ENCODE measurements around the gene ZDHHC24.
"Not testable (repeated sequence)": the region's sequence is repeated elsewhere in the genome, so short reads cannot be mapped to it uniquely, and the experiment has no call there.

ZDHHC24 gene

GRCh38 chr11:66543263-66544107 is 2.4 kb downstream of the ZDHHC24 start:
- DNase-seq, result peak; percentile 82

- no peak for DNase-seq
Measured at GRCh38 chr11:66542362-66542761, 3.5 kb downstream of the ZDHHC24 start.

DNA sequence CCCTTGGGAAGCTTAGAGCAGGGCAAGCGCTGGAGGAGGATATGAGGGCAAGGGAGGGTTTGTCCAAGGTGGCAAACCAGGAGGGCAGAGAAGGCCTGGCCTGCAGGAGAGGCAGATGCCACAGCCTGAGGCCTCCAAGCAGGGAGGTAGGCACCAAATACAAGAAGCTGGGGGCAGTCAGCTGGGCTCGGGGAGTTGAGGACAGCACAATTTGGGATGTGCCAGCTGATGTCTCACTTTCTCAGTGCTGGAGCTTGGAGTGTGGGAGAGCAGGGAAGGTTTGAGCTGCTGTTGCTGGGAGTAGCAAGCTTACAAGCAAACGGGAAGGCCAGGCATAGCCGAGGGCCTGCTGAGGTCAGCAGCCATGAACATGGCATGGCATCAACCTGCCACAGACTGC is 4.0 kb downstream of the ZDHHC24 start:
- no peak for DNase-seq

GRCh38 chr11:66540598-66540997 is 5.2 kb downstream of the ZDHHC24 start:
- not testable (repeated sequence) for DNase-seq

DNA sequence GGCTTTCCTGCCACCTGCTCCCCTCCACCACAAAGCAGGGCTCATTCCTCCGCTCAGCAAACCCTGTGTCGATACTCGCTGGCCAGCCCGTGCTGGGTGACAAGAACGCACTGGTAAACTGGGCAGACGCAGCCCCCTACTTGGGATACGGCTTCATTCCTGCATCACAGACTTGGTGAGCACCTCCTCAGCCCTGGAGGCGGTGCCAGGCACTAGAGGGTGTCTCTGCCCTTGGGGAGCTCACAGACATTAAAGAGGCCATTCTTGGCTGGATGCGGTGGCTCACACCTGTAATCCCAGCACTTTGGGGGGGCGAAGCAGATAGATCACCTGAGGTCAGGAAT is 6.0 kb downstream of the ZDHHC24 start:
- DNase-seq, result no peak

DNA sequence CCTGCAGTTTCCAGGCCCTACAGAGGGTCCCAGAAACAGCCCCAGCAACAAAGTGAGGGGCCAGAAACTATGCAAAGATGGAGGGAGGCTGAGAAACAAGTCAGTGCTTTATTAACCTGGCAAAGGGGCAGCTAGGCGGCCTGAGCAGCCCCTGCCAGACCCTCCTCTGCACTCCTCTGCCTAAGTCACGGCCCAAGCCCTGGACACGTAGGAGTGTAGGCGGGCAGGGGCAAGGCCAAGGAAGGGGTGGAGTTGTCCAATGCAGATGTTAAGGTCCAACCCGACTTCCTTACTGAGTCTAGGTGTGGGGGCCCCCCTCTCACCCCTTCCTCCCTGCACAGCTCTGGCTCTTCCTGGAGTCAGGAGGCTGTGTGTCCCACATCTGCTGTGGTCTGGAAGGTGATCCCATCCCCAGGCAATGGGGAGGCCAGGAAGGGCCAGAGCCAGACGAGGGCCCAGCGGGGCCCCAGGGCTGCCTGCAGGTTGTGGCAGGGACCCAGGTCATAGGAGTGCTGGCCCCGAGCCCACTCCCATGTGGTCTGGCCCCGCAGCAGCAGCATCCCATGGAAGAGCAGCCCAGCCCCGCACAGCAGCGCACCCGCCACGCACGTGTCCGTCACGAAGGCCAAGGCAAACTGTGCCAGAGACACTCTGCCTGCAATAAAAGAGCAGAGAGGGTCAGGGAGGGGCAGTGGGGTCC is 6.5 kb downstream of the ZDHHC24 start:
- no peak for DNase-seq

- no peak for DNase-seq
Measured at GRCh38 chr11:66532784-66533183, 13.1 kb downstream of the ZDHHC24 start.

- no peak for DNase-seq
Measured at GRCh38 chr11:66531841-66532240, 14.0 kb downstream of the ZDHHC24 start.

GRCh38 chr11:66530927-66531709 is 14.7 kb downstream of the ZDHHC24 start:
- no peak for DNase-seq

GRCh38 chr11:66529655-66530054 is 16.2 kb downstream of the ZDHHC24 start:
- no peak for DNase-seq

- no peak for DNase-seq
Measured at GRCh38 chr11:66529069-66529468, 16.8 kb downstream of the ZDHHC24 start.

GRCh38 chr11:66524304-66525040 is 21.4 kb downstream of the ZDHHC24 start:
- DNase-seq, result no peak

- no peak for DNase-seq
Measured at GRCh38 chr11:66523611-66524010, 22.2 kb downstream of the ZDHHC24 start.

DNA sequence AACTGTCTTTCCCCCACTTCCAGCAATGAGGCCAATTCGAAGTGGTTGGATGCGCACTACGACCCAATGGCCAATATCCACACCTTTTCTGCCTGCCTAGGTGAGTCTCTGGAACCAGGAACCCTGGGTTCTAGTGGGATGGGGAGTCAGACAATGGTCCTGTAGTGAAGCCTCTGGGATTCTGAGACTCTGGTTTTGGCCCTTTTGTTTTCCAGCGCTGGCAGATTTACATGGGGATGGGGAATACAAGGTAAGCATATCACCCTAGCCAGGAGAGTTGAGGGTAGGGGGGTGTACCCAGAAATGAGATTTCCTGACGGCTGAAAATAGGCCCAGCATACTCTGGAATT is 34.9 kb downstream of the ZDHHC24 start:
- no peak for DNase-seq

DNA sequence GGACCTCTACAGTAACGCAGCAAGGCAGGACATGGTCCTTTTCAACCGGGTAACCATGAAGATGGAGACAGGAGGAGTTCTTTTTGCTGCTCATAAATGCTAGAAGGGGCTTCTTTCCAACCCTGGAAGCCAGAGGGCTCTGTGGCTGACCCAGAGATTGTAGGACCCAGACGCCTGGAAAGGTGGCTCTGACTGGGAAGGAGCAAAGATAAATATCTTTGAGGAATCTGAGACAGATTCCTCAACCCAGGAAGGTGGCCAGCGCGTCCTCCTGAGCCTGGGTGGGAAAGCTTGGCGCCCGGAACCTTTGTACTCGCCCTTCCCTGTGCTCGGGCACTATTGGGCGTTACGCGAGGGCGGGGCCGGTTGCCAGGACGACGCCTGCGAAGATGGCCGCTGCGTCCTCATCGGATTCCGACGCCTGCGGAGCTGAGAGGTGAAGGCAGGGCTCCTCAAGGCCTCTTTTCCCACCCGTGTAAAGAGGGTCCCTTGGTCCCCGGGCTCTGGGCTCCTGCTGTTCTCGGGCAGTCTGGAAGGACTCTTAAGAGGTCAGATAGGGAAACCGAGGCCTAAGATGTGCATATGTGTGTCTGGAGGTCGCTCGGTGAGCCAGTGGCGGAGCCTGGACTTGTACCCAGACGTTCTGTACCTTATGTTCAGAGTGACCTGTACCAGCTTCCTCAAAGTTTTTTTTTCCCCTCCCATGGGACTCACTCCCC is 35.4 kb downstream of the ZDHHC24 start, which contains the start of gene BBS1:
BBS1 (plus strand) TSS at position 365 of the 719 bp plus-strand sequence; CDS start at position 390, 25 bp downstream.
- peak; percentile 83 for DNase-seq

DNA sequence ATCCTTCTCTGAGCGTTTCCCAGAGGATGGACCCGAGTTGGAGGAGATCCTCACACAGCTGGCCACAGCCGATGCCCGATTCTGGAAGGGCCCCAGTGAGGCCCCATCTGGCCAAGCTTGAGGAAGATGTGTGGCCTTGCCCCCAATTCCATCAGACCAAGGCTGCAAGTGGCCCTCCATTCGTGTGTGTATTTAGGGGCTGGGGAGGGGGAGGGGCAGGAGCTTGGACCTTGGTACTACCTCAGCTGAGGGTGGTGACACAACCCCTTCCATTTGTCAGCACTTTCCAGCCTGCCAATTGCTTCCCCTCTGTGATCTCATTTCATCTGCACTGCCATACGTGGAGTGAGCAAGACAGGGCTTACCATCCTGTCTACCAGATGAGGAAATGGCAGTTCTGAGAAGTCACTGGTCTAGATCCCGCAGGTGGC is 36.7 kb downstream of the ZDHHC24 start:
- no peak for DNase-seq

DNA sequence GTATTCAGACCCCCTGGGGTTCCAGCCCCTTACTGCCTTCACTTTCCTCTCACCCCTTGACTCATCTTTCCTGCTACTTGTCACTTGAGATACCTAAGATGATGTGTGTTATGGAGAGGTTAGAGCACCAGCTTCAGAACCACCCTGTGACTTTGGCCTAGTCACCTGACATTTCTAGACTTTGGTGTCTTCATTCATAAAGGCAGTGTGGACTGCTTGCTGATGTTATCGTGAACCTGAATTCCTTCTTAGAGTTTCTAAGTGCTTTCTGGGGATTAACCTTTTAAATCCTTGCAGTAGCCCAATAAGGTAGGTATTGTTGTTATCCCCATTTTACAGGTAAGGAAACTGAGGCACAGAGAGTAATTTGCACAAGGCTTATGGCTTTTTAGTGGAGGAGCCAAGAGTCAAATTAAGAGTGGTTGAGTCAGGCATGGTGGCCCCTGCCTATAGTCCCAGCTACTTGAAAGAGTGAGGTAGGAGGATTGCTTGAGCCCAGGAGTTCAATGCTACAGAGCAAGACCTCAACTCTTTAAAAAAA is 40.5 kb downstream of the ZDHHC24 start:
- no peak for DNase-seq

GRCh38 chr11:66498506-66498905 is 47.3 kb downstream of the ZDHHC24 start:
- DNase-seq, result no peak

DNA sequence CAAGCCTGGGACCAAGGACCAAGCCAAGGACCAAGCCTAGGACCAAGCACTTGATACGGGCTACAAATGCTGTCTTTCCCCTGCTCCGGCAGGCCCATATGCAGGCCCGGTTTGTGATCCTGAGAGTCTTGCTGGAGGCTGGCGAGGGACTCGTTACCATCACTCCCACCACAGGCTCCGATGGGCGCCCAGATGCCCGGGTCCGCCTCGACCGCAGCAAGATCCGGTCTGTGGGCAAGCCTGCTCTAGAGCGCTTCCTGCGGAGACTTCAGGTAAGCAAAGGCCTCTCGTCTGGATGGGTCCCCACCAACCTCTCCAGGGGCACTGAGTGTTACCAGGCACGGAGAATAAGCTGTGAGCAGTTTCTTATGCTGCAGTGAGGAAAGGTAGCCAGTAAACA is 48.6 kb downstream of the ZDHHC24 start:
- DNase-seq, result no peak

GRCh38 chr11:66495401-66495854 is 50.4 kb downstream of the ZDHHC24 start:
- peak; percentile 9 for DNase-seq

GRCh38 chr11:66494935-66495334 is 50.9 kb downstream of the ZDHHC24 start:
- no peak for DNase-seq

- no peak for DNase-seq
Measured at GRCh38 chr11:66494458-66494857, 51.4 kb downstream of the ZDHHC24 start.
